ENCODE measurements around the gene CBLC.

The CBLC gene

GRCh38 chr19:44777715-44778347 lies at the start of gene CBLC:
Gene CBLC (plus strand): TSS chr19:44777890. CDS start chr19:44777932, 42 bp downstream.
- DNase-seq = no peak

DNA sequence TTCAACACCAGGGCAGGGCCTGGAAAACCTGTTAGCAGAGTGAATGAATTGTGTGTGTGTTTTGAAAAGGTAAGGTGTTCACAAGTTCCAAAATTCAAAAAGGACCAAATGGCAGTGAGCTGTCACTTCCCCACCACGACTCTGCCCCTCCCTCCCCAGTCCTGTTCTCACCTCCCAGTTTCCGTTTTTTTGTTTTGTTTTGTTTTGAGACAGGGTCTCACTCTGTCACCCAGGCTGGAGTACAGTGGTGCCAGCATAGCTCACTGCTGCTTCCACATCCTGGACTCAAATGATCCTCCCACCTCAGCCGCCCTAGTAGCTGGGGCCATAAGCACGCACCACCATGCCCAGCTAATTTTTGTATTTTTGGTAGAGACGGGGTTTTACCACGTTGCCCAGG lies 49.5 kb upstream of the CBLC start:
- no peak for DNase-seq

DNA sequence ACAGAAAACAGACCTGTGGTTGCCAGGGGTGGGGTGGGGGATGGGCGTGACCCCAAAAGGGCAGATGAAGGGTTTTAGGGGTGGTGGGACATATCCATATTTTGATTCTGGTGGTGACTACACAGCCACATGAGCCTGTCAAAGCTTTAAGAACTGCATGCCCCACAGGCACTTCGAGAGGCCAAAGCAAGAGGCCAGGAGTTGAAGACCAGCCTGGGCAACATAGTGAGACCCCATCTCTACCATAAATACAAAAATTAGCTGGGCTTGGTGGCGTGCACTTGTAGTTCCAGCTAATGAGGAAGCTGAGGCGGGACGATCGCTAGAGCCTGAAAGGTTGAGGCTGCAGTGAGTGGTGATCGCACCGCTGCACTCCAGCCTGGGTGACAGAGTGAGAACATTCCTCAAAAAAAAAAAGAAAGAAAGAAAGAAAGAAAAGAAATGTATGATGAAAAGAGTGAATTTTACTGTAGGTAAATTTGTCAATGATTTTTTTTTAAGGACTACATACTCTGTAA lies 48.1 kb upstream of the CBLC start:
- DNase-seq = no peak

- DNase-seq = no peak
These were observed 46.6 kb upstream of the CBLC start for GRCh38 chr19:44731081-44731480.

GRCh38 chr19:44731622-44732021 lies 46.1 kb upstream of the CBLC start:
- DNase-seq = no peak

DNA sequence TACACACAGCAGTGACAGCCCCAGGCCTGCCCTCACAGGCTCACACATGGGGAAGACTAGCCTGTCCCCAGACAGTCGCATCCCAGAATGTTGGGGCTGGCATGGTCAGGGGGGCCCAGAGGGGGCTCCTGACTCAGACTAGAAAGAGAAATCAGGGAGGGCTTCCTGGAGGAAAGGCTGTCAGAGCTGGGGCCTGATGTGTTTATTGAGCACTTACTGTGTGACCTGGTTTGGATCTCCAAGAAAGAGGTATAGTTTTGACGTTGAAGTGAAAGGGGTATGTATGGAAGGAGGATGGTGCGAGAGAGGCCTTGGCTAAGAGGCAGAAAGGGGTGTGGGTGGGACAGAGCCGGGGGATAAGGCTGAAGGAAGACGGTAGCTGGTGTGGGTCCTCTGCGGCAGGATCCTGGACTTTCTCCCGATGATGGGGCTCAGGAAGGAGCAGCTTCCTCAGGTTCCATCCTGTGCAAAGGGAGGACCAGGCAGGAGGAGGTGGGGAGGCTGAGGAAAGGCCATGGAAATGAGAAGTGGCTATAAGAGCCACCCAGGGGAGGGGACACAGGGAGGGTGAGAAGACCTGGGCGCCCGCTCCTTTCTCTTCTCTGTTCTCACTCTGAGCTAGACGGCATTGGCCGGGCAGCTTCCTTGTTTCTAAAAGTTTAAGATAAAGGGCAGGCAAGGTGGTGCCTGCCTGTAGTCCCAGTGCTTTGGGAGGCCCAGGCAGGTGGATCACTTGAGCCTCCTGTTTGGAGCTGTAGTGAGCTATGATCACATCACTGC lies 45.3 kb upstream of the CBLC start:
- DNase-seq = no peak

DNA sequence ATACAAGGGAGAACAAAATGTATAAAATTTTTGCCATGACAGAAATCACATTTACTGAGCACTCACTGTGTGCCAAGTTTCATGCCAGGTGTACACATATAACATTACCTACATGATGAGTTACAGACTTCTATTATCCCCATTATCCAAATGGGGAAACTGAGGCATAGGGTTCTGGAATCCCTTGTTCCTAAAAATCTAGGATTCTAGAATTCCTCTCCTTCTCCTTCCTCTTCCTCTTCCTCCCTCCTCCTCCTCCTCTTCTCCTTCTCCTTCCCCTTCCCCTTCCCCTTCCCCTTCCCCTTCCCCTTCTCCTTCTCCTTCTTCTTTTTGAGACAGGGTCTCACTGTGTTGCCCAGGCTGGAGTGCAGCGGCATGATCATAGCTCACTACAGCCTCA lies 43.3 kb upstream of the CBLC start:
- DNase-seq = no peak

DNA sequence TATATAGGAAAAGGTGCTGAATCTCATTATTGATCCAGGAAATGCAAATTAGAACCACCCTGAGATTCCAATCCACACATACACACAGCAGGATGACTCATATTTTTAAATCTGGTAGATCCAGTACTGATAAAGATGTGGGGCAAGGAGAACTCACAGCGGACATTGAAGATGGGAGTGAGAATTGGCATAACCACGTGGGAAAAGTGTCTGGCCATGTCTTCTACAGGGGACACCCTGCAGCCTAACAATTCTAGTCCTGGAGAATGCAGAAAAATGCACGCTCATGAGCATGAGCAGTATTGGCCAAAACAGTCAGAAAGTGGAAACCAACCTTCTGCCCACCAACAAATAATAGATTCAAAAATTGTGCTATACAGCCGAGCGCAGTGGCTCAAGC lies 42.7 kb upstream of the CBLC start:
- no peak for DNase-seq

- DNase-seq = no peak
These were observed 40.2 kb upstream of the CBLC start for GRCh38 chr19:44737238-44738071.

DNA sequence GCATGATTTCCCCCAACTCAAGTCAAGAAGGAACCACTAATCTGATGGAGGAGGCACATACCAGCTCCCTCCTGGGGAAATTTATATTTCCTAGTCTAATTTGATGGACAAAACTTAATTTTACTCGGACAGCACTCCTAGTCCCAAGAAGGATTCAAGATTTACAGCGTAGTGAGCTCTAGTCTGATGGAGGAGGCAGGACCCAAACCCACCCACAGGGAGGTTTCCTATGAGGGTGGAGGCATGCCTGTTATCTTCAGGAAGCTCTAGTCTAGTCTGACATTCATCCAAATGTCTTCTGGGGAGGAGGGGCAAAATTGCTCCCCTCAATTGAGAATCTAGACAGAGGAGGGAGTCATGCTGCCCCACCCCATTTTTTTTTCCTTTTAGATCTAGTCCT lies 39.6 kb upstream of the CBLC start:
- no peak for DNase-seq

DNA sequence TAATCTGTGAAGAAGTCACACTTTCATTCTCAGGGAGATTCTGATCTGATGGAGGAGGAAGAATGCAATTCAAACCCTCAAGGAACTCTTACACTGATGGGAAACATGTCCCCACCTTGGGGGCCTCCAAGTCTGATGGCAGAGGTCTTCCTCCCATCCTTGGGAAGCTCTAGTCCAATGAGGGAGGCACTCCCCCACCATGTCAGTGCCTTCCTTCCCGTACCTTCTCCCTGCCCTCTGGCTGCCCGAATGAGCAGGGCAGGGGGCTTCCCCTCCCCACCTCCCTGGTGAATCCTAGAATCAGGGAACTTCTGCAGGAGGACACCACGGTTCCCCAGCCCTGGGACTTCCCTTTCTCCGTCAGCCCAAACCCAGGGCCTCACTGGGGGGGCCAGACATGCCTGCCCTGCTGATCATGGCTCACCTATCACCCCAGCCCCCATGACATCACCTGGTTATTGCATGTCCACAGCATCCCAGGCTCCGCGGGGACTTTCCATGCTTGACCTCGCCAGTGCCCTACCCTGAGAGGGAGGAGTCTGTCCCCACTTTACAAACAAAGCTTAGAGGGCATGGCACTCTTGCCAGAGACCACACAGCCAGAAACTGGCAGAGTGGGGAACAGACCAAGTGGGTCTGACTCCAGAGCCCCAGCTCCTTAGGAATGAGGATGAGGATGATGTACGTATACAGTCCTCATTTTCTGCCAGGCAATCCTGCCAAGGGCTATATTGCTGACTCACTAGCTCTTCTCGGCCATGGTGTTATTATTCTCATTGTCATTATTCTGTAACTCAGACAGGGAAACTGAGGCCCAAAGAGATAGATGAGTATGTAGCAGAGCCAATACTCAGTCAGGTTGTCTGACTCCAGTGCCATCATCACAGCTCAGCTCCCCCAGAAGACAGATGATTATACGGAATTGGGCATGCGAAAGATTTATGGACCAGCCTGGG lies 38.8 kb upstream of the CBLC start:
- no peak for DNase-seq

- DNase-seq = no peak
These were observed 37.3 kb upstream of the CBLC start for GRCh38 chr19:44740351-44740824.

- DNase-seq = no peak
These were observed 36.4 kb upstream of the CBLC start for GRCh38 chr19:44741258-44741731.

GRCh38 chr19:44741841-44742329 lies 35.8 kb upstream of the CBLC start:
- DNase-seq = no peak

DNA sequence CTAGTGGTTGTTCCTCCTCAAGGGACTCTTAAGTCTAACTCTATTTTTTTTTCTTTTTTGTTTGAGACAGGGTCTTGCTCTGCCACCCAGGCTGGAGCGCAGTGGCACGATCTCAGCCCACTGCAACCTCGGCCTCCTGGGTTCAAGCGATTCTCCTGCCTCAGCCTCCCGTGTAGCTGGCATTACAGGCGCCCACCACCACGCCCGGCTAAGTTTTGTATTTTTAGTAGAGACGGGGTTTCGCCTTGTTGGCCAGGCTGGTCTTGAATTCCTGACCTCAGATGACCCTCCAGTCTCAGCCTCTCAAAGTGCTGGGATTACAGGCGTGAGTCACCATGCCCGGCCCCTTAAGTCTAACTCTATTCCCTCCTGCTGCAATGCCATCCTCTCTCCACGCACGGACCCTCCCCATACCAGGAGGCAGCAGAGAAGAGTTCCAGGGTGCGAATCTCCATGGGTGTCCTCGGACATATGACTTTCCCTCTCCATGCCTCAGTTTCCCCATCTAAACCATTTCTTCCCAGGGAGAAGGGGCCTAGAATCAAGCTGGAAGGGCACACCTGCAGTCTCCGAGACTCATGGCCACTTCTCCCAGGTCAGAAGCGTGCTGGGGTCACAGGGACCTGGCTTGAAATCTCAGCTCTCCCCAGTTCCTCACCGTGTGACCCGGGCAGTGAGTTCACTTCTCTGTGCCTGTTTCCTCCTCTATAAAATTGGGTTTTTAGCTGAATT lies 35.2 kb upstream of the CBLC start:
- DNase-seq = no peak

GRCh38 chr19:44744871-44745332 lies 32.8 kb upstream of the CBLC start:
- no peak for DNase-seq

- DNase-seq = no peak
These were observed 32.3 kb upstream of the CBLC start for GRCh38 chr19:44745341-44745831.

GRCh38 chr19:44745887-44746600 lies 31.6 kb upstream of the CBLC start:
- no peak for DNase-seq

DNA sequence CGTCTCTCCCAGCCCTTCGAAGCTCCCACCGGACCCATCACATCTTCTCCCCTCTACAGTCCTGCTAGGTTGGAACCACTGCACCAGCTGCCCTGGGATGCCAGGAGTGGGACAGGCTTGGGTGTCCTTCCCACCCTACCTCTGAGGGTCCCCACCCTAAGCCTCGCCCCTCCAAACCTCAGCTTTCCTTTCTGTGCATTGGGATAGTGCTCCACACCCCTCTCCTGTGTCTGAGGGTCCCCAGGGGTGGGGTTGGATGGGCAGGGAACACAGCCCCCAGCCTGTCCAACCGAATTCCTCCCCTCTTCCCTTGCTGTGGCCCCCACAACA lies 31.1 kb upstream of the CBLC start:
- no peak for DNase-seq

All from NCI-H1417 treated with DMSO at 0.1 percent for 48 hours (cell line).